NCI-H1105 treated with DMSO at 0.1 percent for 48 hours (cell line): ENCODE data around the gene CTSO.
A peak's percentile ranks its signal among the peaks of the same experiment; 100 is the strongest.

ENCODE experiments used
- DNase-seq: peaks from one replicate; lab custom pipeline; 2025; lab: John Stamatoyannopoulos, UW

CTSO gene, protein sequence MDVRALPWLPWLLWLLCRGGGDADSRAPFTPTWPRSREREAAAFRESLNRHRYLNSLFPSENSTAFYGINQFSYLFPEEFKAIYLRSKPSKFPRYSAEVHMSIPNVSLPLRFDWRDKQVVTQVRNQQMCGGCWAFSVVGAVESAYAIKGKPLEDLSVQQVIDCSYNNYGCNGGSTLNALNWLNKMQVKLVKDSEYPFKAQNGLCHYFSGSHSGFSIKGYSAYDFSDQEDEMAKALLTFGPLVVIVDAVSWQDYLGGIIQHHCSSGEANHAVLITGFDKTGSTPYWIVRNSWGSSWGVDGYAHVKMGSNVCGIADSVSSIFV

DNA sequence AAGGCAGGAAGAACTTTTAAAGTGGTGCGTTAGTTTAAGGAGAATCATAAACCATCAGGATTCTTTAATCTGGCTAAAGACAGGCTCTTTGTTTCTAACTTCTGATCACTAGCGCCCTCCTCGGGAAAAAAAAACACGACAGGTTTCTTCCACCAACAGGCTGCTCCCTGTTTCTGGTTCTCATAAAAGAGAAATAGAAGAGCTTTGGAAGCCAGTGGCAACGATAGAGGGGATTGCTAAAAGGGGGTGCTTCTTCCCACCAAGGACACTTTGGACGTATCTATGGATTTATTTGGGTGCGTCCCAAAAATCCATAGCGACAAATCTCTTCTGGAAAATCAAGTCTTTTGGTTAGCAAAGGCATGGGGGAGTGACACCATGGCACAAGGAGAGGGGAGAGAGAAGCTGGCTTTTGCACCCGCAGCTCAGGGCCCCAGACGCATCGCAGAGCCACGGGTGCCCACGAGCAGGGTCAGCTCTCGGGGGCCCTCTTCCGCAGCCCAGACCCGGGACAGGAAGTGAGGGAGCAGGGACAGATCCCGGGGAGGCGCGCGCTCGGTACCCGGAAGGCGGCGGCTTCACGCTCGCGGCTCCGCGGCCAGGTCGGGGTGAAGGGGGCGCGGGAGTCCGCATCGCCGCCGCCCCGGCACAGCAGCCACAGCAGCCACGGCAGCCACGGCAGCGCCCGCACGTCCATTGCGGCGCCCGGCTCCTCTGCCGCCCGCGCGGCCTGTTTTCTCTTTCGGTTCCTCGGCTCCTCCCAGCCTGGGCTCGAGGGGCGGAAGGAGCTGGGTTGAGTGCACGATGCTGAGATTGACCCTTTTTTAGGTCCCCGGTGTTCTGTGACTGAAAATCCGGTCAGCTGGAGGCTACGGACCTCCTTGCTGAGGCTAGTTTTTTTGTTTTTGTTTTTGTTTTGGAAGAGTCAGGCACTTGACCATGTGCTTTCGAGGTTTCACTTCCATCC, at the start of gene CTSO:
TSS of gene CTSO (minus strand) at position 716 of the 967 bp plus-strand sequence. CDS start at position 697, 19 bp downstream.
- DNase-seq: peak; percentile 55

DNA sequence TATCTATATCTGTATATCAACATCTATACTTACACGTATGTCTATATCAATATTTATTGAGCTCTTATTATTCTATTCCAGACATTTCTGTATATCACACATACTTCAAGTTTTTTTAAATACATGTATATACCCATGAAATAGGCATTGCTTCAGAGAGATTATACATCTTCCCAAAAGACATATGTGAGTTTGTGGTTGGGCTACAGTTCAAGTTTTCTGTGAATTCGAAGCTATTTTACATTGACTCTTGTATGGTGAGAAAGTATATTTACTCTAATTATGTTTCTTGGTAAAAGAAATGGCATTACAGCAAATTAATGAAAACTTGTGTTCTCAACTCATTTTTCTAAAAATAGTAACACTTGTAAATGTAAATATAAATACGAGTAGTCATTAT, 46.8 kb upstream of the CTSO start:
- DNase-seq: no peak

DNA sequence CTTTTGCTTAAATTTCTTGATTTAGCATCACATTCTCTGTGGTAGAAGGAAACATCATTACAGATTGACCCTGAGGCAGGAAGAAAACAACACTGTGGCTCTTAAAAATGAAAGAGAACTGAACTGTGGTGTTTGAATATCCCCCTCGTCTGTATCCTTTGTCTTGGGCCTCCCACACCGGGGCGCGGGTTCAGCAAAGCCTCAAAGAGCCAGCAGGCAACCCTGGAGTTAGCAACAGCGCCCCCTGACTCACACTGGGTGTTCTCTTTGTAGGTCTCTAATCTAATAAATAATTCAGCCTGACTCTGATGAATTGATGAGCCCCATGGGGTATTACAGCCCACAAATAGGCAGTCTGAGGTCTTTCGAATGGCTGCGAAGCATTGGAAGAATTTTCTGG, 46.1 kb upstream of the CTSO start:
- DNase-seq: no peak

DNA sequence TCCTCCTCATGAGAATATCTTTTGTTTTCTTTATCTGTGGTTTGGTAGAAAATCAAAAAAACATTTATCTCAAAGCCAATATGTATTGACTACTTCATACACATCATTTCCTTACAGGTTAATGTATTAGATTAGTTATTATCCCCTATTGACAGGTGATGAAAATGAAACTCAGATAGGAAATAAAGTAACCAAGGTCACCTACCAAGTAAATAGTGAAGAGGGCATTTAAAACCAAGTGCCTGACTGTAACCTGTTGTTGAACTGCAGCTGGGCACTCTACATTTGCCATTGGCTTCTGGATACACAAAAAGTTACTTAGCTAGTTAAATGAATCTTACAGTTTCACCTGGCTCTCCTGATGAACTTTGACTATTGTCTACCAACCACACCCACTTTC, 41.4 kb upstream of the CTSO start:
- DNase-seq: no peak

DNA sequence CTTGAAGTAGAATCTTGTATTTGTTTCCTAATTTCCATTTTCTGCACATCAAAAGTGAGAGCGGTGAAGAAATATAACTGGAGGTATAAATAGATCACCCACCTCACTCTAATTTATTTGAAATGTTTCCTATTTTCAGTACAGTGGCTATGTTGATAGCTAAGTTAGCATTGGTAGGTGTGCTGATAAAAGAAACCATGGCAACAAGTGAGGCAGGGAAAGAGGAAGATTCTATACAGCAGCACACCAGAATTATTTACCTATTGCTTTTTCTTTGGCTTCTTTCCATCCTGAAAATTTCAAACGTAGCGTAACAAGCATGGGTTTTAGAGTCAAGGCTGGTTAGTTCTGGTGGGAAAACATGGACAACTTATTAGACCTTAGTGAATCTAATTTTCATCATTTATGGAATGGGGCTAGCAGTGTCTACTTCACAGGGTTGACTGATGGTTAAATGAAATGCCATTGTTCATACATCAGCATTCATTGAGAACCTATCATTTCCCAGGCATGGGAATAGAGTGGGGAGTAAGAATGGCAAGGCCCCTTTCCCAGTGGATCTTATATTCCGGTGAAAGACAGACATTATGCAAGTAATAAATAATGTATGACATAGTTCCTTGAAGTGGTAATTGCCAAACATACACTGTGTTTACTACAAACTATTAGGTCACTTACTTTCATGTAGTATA, 30.6 kb upstream of the CTSO start:
- DNase-seq: no peak

DNA sequence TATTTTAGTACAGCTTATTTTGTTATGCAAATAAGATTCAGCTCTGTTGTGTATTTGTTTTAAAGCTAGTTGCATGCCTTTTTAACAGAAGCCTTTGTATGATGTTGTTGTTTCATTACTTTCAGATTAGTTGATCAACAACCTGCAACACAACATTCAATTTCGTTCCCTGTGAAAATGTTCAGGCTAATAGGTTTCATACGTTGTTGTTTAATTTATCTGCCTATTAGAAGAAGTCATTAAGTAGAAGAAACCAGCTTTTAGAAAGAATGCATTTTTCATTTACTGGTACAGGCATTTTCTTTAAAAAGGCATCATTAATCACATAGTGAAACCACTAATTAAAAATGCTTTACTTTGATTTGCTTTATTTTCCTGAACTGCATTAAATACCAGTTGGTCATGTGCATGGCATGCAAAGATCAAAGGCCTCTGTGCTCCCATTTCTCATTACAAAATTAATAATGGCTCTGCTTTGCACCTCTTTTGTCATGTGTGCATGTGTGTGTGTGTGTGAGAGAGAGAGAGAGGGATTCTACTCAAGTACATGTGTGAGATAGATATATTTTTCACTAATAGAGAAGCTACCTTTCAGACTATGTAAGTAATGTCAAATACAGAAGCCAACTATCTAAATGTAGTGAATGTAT, 29.2 kb upstream of the CTSO start:
- no peak for DNase-seq

DNA sequence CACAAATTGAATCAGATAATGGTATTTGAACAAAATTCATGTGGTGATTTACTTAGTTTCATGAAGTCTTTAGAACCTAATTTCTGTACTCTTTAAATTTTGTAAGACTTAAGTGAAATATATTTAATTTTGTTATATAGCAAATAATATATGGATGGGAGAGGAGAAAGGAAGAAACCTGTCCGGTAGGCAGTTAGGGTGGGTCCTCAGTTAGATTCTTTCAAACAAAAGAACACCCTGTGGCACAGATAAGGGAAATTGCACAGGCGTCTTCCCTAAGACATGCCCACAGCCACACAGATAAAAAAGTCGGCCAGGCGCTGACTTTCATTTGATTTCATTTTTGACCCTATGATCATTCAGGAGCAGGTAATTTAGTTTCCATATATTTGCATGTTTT, 25.1 kb upstream of the CTSO start:
- no peak for DNase-seq

DNA sequence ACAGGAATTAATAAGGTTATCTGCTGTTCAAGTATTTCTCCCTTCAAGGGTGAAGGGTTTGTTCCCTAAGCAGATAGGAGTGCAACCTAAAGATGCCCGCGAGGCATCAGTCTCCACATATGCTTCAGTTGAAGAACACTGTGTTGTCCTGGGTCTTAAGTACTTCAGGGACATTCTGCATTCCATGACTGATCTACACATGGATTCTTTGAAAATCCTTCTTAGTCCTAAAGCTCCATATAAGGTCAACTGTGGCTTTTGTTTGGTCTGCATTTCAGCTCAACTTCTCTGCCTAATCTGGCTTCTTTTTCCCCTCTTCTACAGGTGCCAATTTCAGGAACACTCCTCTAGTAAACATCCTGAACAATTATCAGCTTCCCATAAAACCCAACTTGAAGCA, 21.8 kb upstream of the CTSO start:
- DNase-seq: no peak

DNA sequence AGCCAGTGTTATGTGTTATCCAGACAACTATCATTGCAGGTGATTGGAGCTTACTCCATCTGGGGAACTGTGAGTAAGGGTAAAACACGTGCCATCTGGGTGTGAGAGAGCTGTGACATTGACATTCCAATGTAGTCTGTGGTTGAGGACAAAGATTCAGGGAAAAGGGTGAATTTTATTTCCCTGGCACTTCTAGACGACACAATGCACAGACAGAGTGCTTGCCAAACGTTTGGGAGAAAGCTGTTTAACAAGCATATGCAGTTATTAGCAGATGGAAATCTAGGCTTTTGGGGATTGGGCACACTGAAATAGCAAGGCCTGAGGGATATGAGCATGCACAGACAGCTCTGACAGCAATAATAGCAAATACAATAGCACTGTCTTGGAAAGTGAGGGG, 21.3 kb upstream of the CTSO start:
- DNase-seq: no peak

DNA sequence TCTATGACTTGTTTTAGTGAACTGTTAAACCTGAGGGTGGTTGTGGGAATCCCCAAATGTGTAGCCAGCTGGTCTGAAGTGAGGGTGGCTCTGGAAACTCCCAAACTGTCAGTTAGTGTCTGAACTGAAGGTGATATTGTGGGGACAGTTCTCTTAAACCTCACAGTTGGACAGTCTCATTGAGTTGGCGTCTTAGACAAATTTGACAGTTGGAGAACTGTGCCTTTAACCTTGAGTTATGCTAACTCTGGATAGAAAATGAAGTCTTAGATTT, 20.7 kb upstream of the CTSO start:
- DNase-seq: no peak

DNA sequence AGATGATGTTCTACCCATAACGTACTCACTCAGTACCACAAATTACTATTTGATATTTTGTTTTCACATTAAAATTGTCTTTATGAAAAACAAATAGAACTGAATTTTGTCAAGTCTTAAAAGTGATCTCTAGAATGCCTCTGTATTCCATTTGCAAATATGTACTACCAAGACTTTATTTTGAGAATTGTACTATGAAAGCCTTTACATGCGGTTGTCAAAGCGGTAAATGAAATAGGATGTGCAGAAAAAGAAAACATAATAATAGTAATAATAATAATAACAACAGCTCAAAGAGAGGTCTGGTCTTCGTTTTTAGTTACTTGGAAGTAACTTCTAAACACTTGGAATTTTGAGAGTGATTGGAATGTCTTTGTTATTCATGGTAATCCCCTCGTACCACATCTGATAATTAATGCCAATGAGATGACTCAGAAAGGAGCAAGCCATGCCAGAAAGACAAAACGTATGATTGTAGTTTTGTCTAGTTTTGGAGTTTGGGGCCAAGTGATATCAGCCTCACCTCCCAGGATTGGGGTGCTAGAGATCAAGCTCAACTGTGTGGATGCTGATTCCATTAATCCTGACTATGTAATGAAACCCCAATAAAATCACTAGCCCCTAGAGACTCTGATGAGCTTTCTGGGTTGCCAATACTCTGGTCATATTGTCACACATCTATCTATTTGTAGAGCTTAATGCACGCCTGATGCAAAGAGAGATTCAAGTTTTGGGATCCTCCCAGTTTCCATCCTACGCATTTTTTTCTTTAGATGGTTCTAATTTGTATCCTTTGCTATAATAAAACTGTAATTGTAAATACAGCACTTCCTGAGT, 20.2 kb upstream of the CTSO start:
- no peak for DNase-seq

DNA sequence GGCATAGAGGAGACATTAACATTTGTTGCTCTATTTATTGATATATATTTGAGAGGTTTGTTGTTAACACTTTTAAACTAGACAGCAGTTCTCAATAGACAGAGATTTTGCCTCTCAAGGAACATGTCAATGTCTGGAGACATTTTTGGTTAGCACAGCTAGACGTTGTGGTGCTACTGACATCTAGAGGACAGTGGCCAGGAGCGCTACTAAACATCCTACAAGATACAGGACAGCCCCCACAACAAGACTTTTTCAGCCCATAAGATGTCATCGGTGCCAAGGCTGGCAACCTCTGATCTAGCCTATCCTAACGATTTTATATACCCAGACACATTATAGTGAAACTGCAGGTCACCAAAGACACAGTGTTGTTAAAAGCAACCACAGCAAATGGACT, 18.4 kb upstream of the CTSO start:
- DNase-seq: no peak

DNA sequence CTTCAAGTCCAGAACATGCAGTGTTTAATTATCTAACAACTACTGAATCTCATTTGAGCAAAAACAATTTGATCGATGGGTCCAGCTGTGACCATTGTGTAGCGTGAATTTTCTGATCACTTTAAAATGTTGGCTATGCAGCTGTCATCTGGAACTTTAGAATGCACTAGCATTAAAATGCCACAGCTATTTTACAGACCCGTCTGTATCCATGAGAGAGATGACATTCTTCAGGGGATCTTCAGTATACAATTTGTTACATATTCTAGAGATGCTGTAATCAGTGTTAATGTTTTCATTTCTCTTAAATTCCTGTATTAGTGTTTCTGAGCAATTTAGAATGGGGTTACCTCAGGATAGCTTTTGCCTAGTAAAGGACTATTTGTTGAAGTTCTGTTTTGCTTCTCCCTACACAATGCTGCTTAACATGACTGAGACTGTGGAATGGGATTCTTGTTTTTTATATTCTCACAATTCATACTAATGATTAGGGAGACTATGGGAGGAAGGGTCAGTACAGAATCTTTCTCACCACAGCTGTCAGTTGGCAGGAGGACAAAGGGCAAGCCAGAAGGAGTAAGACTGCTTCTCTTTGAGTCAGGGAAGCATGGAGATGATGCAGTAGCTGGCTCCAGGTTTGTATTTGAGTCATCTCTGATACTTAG, 13.2 kb upstream of the CTSO start:
- no peak for DNase-seq

DNA sequence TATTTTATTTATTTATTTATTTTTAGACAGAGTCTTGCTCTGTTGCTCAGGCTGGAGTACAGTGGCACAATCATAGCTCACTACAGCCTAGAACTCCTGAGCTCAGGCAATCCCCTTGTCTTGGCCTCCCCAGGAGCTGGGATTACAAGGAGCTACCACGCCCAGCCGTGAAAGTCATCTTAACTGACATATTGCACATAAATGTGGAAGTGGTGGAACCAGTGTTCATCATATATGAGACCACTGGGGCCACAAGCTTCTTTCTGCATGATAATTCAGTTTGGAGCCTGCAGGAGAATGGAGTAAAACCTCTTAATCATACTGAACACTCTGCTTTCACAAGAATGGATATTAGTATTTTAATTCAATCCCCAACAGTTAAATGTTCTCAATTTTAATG, 12.5 kb upstream of the CTSO start:
- no peak for DNase-seq

DNA sequence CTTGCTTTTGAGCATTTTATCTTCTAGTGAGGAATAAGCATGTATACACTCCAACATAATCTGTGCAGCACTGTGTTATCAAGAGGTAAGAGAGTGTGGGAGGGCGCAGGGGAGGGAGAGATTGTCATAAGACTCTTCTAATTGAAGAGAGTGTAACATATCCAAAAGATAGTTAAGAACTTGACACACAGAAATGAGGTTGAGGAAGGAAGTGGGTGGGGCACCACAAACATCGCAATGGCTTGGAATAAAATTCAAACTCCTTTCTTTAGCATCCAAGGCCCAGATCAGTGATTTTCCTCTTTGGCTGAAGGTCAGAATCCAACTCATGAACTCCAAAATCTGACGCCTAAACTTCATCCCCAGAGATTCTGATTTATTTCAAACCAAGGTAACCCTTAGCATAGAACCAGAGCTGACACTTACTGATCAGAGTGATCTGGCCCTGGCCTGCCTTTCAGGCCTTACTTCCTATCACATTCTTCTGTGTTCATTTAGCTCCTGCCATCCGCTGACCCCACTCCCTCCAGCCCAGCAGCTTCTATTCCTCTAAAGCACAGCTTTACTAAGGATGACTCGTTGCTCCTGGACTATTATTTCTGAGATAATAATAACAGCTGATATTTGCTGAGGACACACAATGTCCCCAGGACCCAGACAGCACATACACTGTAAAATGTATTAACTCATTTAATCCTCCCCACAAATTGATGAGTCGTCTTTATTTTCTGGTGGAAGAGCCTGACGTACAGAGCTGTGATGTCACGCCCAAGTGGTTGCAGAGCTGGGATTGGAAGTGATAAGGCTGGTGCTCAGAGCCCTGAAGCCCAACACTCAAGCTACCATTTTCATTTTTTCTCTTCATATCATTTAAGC, 10.6 kb upstream of the CTSO start:
- DNase-seq: no peak

DNA sequence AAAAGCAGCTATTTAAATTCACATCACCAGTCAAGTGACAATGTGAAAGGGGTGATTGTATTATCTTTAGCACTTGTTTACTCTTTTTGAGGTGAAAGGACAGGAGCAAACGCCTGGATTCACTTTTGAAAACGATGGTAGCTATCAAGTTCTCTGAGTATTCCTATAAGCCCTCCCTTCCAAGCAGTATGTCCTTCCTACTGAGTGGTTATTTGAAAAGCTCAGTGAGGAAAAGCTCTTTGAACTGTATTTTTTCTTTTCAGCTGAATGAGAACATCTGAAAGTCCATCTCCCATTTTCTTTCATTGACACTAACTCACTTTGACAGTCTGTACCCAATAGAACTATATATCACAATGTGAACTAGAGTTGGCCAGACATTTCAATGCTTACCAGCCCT, 9.1 kb upstream of the CTSO start:
- DNase-seq: no peak

DNA sequence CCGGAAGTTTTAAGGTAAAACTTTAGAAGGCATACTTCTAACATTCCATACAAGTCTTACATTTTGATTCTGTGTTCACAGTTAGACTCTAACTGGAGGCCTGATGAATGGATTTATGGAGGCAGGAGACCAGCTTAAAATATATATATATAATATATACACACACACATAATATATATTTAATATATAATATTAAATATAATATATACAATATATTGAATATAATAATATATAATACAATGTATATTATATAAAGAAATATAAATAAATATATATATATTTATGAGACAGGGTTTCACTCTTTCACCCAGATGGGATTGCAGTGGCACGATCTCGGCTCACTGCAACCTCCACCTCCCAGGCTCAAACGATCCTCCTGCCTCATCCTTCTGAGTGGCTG, 7.9 kb upstream of the CTSO start:
- DNase-seq: no peak

DNA sequence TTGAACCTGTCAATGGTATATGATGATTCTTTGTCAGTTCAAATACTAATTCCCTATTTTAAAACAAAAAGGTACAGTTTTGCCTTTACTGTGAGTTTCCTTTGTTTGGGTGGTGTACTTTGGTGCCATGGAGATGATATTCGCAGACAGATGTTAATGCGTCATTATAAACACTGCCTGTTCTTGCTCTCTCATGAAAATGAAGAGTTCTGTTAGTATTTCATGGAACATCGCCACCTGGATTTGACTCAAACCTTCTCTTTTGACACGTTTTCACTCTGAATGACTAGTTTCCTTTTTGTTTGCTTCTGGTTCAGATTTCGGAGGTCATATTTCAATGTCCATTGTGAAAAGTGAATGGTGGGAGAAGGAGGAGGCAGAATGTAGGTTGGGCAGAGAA, 6.9 kb upstream of the CTSO start:
- no peak for DNase-seq

DNA sequence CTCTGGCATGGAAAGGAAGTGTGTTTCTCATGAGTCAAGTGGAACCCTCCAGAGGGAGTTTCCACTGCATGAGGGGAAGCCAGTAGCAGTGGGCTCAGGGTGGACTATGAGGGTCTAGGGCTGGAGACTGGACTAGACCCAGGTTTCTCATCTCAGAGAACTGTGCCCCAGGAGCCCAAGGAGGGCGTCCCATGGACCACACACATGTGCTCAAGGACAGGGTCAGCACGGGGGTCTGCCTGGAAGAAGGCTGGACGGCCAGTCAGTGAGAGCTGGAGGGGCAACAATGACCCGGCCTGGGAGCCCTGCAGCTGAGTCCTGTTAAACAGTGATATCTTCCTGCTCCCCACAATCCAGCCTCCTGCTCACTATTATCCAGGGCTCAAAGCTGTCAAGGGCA, 5.8 kb upstream of the CTSO start:
- DNase-seq: no peak

DNA sequence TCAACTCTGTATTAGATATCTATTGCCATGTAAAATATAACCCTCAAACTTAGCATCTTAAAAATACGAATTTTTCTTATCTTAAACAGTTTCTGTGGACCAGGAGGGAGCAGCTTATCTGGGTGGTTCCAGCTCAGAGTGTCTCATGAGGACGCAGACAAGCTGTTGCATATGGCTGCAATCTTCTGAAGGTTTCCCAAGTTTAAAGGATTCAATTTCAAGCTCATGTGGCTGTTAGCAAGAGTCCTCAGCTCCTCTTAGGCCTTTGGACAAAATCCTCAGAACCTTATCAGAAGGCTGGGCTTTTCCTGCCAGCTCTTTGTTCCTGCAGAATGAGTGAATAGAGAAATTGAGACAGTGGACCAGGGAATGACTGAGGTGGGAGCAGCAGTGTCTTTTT, 2.8 kb upstream of the CTSO start:
- no peak for DNase-seq
